ENCODE data around the gene PLA2G6. TPM values are rescaled to one million over a fixed set of nuclear protein-coding genes. Genes with fewer than 3 reads are reported as not detected.

Gene PLA2G6
- total and polyA plus RNA-seq, 9 of the 15 experiments (the other 6 are each of a cell fraction or from before 2014, with no cell fraction given), result 0.11 to 12.2 (median 9.7) TPM

DNA sequence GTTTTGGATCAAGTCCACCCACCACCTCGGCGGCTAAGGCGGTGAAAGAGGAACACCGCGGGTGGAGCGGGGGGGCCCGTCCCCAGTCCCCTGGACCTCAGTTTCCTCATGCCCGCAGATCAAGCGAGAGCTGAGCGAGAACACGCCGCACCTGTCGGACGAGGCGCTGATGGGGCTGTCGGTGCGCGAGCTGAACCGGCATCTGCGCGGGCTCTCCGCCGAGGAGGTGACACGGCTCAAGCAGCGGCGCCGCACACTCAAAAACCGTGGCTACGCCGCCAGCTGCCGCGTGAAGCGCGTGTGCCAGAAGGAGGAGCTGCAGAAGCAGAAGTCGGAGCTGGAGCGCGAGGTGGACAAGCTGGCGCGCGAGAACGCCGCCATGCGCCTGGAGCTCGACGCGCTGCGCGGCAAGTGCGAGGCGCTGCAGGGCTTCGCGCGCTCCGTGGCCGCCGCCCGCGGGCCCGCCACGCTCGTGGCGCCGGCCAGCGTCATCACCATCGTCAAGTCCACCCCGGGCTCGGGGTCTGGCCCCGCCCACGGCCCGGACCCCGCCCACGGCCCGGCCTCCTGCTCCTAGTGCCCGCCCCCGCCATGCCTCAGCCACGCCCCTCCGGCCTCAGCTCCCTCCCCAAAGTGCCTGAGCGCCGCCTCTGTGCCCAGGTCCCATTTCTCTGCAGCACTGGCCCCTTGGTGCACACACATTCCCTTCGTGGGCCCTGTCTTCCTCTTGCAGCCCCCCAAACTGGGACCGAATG, 32.8 kb upstream of the PLA2G6 start (continued):
- TF ChIP-seq, protein P1, sequence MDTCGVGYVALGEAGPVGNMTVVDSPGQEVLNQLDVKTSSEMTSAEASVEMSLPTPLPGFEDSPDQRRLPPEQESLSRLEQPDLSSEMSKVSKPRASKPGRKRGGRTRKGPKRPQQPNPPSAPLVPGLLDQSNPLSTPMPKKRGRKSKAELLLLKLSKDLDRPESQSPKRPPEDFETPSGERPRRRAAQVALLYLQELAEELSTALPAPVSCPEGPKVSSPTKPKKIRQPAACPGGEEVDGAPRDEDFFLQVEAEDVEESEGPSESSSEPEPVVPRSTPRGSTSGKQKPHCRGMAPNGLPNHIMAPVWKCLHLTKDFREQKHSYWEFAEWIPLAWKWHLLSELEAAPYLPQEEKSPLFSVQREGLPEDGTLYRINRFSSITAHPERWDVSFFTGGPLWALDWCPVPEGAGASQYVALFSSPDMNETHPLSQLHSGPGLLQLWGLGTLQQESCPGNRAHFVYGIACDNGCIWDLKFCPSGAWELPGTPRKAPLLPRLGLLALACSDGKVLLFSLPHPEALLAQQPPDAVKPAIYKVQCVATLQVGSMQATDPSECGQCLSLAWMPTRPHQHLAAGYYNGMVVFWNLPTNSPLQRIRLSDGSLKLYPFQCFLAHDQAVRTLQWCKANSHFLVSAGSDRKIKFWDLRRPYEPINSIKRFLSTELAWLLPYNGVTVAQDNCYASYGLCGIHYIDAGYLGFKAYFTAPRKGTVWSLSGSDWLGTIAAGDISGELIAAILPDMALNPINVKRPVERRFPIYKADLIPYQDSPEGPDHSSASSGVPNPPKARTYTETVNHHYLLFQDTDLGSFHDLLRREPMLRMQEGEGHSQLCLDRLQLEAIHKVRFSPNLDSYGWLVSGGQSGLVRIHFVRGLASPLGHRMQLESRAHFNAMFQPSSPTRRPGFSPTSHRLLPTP (IDR thresholded peaks at IDR 0.05; ENCODE audit: borderline replicate concordance, extremely low read depth, insufficient read length), result no peak
- no peak for TF ChIP-seq MECOM (CRISPR knock-in tag; IDR thresholded peaks at IDR 0.05)
- TF ChIP-seq CAMTA2 (CRISPR knock-in tag; conservative IDR thresholded peaks at IDR 0.05), result no peak
- TF ChIP-seq SP1 (CRISPR knock-in tag; IDR thresholded peaks at IDR 0.05), result 0 out of 2 replicates have a peak, but pooled peaks have one; percentile 19
- no peak for TF ChIP-seq ZNF347 (CRISPR knock-in tag; IDR thresholded peaks at IDR 0.05; ENCODE audit: low read depth)
- TF ChIP-seq ZNF79 (CRISPR knock-in tag; IDR thresholded peaks at IDR 0.05; ENCODE audit: low read depth), result no peak
- TF ChIP-seq, protein P2, sequence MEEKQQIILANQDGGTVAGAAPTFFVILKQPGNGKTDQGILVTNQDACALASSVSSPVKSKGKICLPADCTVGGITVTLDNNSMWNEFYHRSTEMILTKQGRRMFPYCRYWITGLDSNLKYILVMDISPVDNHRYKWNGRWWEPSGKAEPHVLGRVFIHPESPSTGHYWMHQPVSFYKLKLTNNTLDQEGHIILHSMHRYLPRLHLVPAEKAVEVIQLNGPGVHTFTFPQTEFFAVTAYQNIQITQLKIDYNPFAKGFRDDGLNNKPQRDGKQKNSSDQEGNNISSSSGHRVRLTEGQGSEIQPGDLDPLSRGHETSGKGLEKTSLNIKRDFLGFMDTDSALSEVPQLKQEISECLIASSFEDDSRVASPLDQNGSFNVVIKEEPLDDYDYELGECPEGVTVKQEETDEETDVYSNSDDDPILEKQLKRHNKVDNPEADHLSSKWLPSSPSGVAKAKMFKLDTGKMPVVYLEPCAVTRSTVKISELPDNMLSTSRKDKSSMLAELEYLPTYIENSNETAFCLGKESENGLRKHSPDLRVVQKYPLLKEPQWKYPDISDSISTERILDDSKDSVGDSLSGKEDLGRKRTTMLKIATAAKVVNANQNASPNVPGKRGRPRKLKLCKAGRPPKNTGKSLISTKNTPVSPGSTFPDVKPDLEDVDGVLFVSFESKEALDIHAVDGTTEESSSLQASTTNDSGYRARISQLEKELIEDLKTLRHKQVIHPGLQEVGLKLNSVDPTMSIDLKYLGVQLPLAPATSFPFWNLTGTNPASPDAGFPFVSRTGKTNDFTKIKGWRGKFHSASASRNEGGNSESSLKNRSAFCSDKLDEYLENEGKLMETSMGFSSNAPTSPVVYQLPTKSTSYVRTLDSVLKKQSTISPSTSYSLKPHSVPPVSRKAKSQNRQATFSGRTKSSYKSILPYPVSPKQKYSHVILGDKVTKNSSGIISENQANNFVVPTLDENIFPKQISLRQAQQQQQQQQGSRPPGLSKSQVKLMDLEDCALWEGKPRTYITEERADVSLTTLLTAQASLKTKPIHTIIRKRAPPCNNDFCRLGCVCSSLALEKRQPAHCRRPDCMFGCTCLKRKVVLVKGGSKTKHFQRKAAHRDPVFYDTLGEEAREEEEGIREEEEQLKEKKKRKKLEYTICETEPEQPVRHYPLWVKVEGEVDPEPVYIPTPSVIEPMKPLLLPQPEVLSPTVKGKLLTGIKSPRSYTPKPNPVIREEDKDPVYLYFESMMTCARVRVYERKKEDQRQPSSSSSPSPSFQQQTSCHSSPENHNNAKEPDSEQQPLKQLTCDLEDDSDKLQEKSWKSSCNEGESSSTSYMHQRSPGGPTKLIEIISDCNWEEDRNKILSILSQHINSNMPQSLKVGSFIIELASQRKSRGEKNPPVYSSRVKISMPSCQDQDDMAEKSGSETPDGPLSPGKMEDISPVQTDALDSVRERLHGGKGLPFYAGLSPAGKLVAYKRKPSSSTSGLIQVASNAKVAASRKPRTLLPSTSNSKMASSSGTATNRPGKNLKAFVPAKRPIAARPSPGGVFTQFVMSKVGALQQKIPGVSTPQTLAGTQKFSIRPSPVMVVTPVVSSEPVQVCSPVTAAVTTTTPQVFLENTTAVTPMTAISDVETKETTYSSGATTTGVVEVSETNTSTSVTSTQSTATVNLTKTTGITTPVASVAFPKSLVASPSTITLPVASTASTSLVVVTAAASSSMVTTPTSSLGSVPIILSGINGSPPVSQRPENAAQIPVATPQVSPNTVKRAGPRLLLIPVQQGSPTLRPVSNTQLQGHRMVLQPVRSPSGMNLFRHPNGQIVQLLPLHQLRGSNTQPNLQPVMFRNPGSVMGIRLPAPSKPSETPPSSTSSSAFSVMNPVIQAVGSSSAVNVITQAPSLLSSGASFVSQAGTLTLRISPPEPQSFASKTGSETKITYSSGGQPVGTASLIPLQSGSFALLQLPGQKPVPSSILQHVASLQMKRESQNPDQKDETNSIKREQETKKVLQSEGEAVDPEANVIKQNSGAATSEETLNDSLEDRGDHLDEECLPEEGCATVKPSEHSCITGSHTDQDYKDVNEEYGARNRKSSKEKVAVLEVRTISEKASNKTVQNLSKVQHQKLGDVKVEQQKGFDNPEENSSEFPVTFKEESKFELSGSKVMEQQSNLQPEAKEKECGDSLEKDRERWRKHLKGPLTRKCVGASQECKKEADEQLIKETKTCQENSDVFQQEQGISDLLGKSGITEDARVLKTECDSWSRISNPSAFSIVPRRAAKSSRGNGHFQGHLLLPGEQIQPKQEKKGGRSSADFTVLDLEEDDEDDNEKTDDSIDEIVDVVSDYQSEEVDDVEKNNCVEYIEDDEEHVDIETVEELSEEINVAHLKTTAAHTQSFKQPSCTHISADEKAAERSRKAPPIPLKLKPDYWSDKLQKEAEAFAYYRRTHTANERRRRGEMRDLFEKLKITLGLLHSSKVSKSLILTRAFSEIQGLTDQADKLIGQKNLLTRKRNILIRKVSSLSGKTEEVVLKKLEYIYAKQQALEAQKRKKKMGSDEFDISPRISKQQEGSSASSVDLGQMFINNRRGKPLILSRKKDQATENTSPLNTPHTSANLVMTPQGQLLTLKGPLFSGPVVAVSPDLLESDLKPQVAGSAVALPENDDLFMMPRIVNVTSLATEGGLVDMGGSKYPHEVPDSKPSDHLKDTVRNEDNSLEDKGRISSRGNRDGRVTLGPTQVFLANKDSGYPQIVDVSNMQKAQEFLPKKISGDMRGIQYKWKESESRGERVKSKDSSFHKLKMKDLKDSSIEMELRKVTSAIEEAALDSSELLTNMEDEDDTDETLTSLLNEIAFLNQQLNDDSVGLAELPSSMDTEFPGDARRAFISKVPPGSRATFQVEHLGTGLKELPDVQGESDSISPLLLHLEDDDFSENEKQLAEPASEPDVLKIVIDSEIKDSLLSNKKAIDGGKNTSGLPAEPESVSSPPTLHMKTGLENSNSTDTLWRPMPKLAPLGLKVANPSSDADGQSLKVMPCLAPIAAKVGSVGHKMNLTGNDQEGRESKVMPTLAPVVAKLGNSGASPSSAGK (IDR thresholded peaks at IDR 0.05), result peak; percentile 94
- TF ChIP-seq, protein P3, sequence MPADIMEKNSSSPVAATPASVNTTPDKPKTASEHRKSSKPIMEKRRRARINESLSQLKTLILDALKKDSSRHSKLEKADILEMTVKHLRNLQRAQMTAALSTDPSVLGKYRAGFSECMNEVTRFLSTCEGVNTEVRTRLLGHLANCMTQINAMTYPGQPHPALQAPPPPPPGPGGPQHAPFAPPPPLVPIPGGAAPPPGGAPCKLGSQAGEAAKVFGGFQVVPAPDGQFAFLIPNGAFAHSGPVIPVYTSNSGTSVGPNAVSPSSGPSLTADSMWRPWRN (IDR thresholded peaks at IDR 0.05; ENCODE audit: low read depth), result no peak
- no peak for TF ChIP-seq NFRKB (IDR thresholded peaks at IDR 0.05; ENCODE audit: low read depth)
- TF ChIP-seq, protein P4, sequence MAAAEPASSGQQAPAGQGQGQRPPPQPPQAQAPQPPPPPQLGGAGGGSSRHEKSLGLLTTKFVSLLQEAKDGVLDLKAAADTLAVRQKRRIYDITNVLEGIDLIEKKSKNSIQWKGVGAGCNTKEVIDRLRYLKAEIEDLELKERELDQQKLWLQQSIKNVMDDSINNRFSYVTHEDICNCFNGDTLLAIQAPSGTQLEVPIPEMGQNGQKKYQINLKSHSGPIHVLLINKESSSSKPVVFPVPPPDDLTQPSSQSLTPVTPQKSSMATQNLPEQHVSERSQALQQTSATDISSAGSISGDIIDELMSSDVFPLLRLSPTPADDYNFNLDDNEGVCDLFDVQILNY (CRISPR knock-in tag; IDR thresholded peaks at IDR 0.05), result 0 out of 2 replicates have a peak, but pooled peaks have one; percentile 79
- TF ChIP-seq ZNF444 (CRISPR knock-in tag; IDR thresholded peaks at IDR 0.05), result no peak

All from K562 (cell line).